Neural cell (in vitro differentiated cells): ENCODE data around the gene BORCS5. TPM values are rescaled to one million over a fixed set of nuclear protein-coding genes. Genes with fewer than 3 reads are reported as not detected.

Source experiments
- H2AFZ ChIP-seq: fragments of 200-600, 300-800 bp; sonication (generic), shearing (Covaris generic); 2 replicates; pipeline ENCODE4 v1.6.0; 2014; ENCODE audit warnings: low read depth, mild to moderate bottlenecking, antibody characterized with exemption, low read length, moderate library complexity
- H3F3A ChIP-seq: fragments of 200-600 bp; shearing (Covaris generic); 2 replicates; pipeline ENCODE4 v1.6.1; 2016; ENCODE audit warnings: mild to moderate bottlenecking, moderate library complexity, mixed read lengths, antibody characterized with exemption, low read length; ENCODE audit not compliant: insufficient read depth, poor library complexity, severe bottlenecking
- H3K27ac ChIP-seq: fragments of 200-600, 300-800 bp; sonication (generic), shearing (Covaris generic); 2 replicates; pipeline ENCODE4 v1.5.1; 2014; ENCODE audit warnings: mild to moderate bottlenecking, low read length, moderate library complexity
- H3K27me3 ChIP-seq: fragments of 300-800, 200-600 bp; sonication (generic), shearing (Covaris generic); 2 replicates; pipeline ENCODE4 v1.6.0; 2014; ENCODE audit warnings: mild to moderate bottlenecking, low read depth, low read length, moderate library complexity; ENCODE audit not compliant: insufficient read depth
- H3K36me3 ChIP-seq: fragments of 300-800, 200-600 bp; sonication (generic), shearing (Covaris generic); 2 replicates; pipeline ENCODE4 v1.5.1; 2014; ENCODE audit warnings: mild to moderate bottlenecking, antibody characterized with exemption, low read length, moderate library complexity; ENCODE audit not compliant: insufficient read depth
- H3K4me2 ChIP-seq: fragments of 300-800, 200-600 bp; sonication (generic), shearing (Covaris generic); 2 replicates; pipeline ENCODE4 v1.6.0; 2014; ENCODE audit warnings: mild to moderate bottlenecking, low read length
- H3K4me3 ChIP-seq: fragments of 300-800, 200-600 bp; sonication (generic), shearing (Covaris generic); 2 replicates; pipeline ENCODE4 v1.5.1; 2014; ENCODE audit warnings: mild to moderate bottlenecking, low read length, moderate library complexity
- H3K79me2 ChIP-seq: fragments of 200-600 bp; shearing (Covaris generic); replicated peaks from 2 replicates; pipeline ENCODE4 v1.6.0; 2014; ENCODE audit warnings: mild to moderate bottlenecking, low read length, moderate library complexity; ENCODE audit not compliant: insufficient read depth
- H3K9ac ChIP-seq: fragments of 300-800, 200-600 bp; sonication (generic), shearing (Covaris generic); 2 replicates; pipeline ENCODE4 v1.6.1; 2016; ENCODE audit warnings: mild to moderate bottlenecking, low read length, mixed read lengths
- H3K9me2 ChIP-seq: fragments of 200-600 bp; shearing (Covaris generic); 2 replicates; pipeline ENCODE4 v1.6.1; 2016; ENCODE audit warnings: mild to moderate bottlenecking, low read length, mixed read lengths; ENCODE audit not compliant: insufficient read depth
- H3K9me3 ChIP-seq: fragments of 200-600, 300-800 bp; sonication (generic), shearing (Covaris generic); 2 replicates; pipeline ENCODE4 v1.6.1; 2016; ENCODE audit warnings: mild to moderate bottlenecking, mixed run types, low read length, moderate library complexity, mixed read lengths
- H4K20me1 ChIP-seq: fragments of 200-600 bp; shearing (Covaris generic); 2 replicates; pipeline ENCODE4 v1.6.1; 2016; ENCODE audit warnings: mild to moderate bottlenecking, mixed run types; ENCODE audit not compliant: insufficient read depth
- CTCF ChIP-seq: fragments of 450-650 bp; IDR thresholded peaks from 2 replicates; pipeline ENCODE4 v1.5.1; 2014; ENCODE audit warnings: antibody characterized with exemption, mild to moderate bottlenecking, moderate library complexity; ENCODE audit not compliant: poor library complexity, severe bottlenecking
- EP300 ChIP-seq: fragments of 450-650 bp; conservative IDR thresholded peaks from 2 replicates; pipeline ENCODE4 v1.6.1; 2014; ENCODE audit warnings: antibody characterized with exemption, mild to moderate bottlenecking, moderate library complexity; ENCODE audit not compliant: poor library complexity, severe bottlenecking
- EZH2 ChIP-seq: fragments of 200-600, 300-800 bp; shearing (Covaris generic), sonication (generic); IDR thresholded peaks from 2 replicates; pipeline ENCODE4 v1.6.1; 2014; ENCODE audit warnings: antibody characterized with exemption, low read length, borderline replicate concordance, mild to moderate bottlenecking; ENCODE audit not compliant: insufficient read depth, poor library complexity, severe bottlenecking
- MXI1 ChIP-seq: fragments of 450-650 bp; conservative IDR thresholded peaks from 2 replicates; pipeline ENCODE4 v1.6.1; 2014; ENCODE audit warnings: antibody characterized with exemption, mild to moderate bottlenecking; ENCODE audit not compliant: poor library complexity, severe bottlenecking
- POLR2AphosphoS5 ChIP-seq: IDR thresholded peaks from 2 replicates; pipeline ENCODE4 v1.6.1; 2012
- RAD21 ChIP-seq: fragments of 450-650 bp; conservative IDR thresholded peaks from 2 replicates; pipeline ENCODE4 v1.6.1; 2014; ENCODE audit warnings: antibody characterized with exemption, mild to moderate bottlenecking, moderate library complexity
- REST ChIP-seq: IDR thresholded peaks from 2 replicates; pipeline ENCODE4 v1.6.1; 2012; ENCODE audit warnings: borderline replicate concordance
- SMC3 ChIP-seq: fragments of 450-650 bp; conservative IDR thresholded peaks from 2 replicates; pipeline ENCODE4 v1.6.1; 2014; ENCODE audit warnings: antibody characterized with exemption, mild to moderate bottlenecking, moderate library complexity; ENCODE audit not compliant: poor library complexity
- TAF1 ChIP-seq: IDR thresholded peaks from 2 replicates; pipeline ENCODE4 v1.6.1; 2012; ENCODE audit warnings: low read depth
- polyA plus RNA-seq: library from polyadenylated mRNA; depleted of rRNA; stranded (reverse); fragments of >200 nt; gene quantifications from 2 replicates; pipeline ENCODE4 v1.2.3, GENCODE V29; 2014

The BORCS5 gene
- polyA plus RNA-seq, 1 donor from 2014 or later: 14.2 TPM

GRCh38 chr12:12460935-12461922 lies 104.4 kb downstream of the BORCS5 start:
- TF ChIP-seq POLR2AphosphoS5 (no peak), MXI1 (no peak), EP300 (no peak), RAD21 (no peak), CTCF (no peak), SMC3 (no peak), REST (no peak), EZH2 (no peak), TAF1 (no peak)
- H3K27ac ChIP-seq: no peak overlapping the region
- no peaks in the 10 kb centered on the region for H3K9me3 ChIP-seq
- no peak overlapping the region for H3K4me3 ChIP-seq
- H3K36me3 ChIP-seq: no peaks in the 10 kb centered on the region
- no peaks in the 10 kb centered on the region for H3F3A ChIP-seq
- H3K79me2 ChIP-seq: no peaks in the 10 kb centered on the region
- no peaks in the 10 kb centered on the region for H4K20me1 ChIP-seq
- H3K9ac ChIP-seq: no peak overlapping the region
- no peak overlapping the region for H3K4me2 ChIP-seq
- H3K9me2 ChIP-seq: no peaks in the 10 kb centered on the region
- no peak overlapping the region for H2AFZ ChIP-seq
- no peaks in the 10 kb centered on the region for H3K27me3 ChIP-seq

GRCh38 chr12:12461923-12462315 lies 105.0 kb downstream of the BORCS5 start:
- no peaks in the 10 kb centered on the region for H3K36me3 ChIP-seq
- H3K27me3 ChIP-seq: no peaks in the 10 kb centered on the region
- H3K9me2 ChIP-seq: no peaks in the 10 kb centered on the region
- H3K27ac ChIP-seq: no peak overlapping the region
- H3K79me2 ChIP-seq: no peaks in the 10 kb centered on the region
- no peak overlapping the region for H2AFZ ChIP-seq
- no peaks in the 10 kb centered on the region for H3F3A ChIP-seq
- no peaks in the 10 kb centered on the region for H4K20me1 ChIP-seq
- no peak overlapping the region for H3K4me3 ChIP-seq
- no peak for TF ChIP-seq RAD21
- no peak for TF ChIP-seq TAF1
- TF ChIP-seq SMC3: no peak
- no peak for TF ChIP-seq CTCF
- no peak for TF ChIP-seq POLR2AphosphoS5
- no peak for TF ChIP-seq EZH2
- no peak for TF ChIP-seq REST
- no peak for TF ChIP-seq MXI1
- no peak for TF ChIP-seq EP300
- H3K9me3 ChIP-seq: no peaks in the 10 kb centered on the region
- H3K4me2 ChIP-seq: no peak overlapping the region
- H3K9ac ChIP-seq: no peak overlapping the region
